Keratinocyte (primary cell): ENCODE results near the gene FGFR2. TPM values are rescaled to one million over a fixed set of nuclear protein-coding genes. Genes with fewer than 3 reads are reported as not detected.

Experiments
- DNase-seq: peaks from one replicate; pipeline ENCODE4 v3.0.0-alpha.2; 2011; ENCODE audit warnings: low read depth, missing footprints, low spot score
- FAIRE-seq: peaks from 2 replicates; lab custom pipeline; 2011; peaks lifted over from hg19 to GRCh38; lab: Jason Lieb, UNC
- H2AFZ ChIP-seq: 2 replicates; pipeline ENCODE4 v1.6.0; 2012; ENCODE audit warnings: low read length, control low read depth, inconsistent platforms; ENCODE audit not compliant: control insufficient read depth
- H3K27ac ChIP-seq: 2 replicates; pipeline ENCODE4 v1.5.1; 2011; ENCODE audit warnings: low read length; ENCODE audit not compliant: control insufficient read depth, insufficient read depth
- H3K27me3 ChIP-seq: 3 replicates; pipeline ENCODE4 v1.6.0; 2011; ENCODE audit warnings: low read length; ENCODE audit not compliant: control insufficient read depth, insufficient read depth; ENCODE audit errors: extremely low read depth
- H3K36me3 ChIP-seq, 2 experiments: 2 replicates in 1 of 2; 3 replicates in 1 of 2; pipeline ENCODE4 v1.5.1; 2011; ENCODE audit warnings: low read length in 2 of 2, mild to moderate bottlenecking in 1 of 2; ENCODE audit not compliant: control insufficient read depth in 2 of 2, insufficient read depth in 2 of 2; ENCODE audit errors: extremely low read depth in 1 of 2
- H3K4me1 ChIP-seq: 3 replicates; pipeline ENCODE4 v1.5.1; 2011; ENCODE audit warnings: low read length; ENCODE audit not compliant: control insufficient read depth, insufficient read depth; ENCODE audit errors: extremely low read depth
- H3K4me2 ChIP-seq: 3 replicates; pipeline ENCODE4 v1.6.0; 2011; ENCODE audit warnings: low read depth, low read length; ENCODE audit not compliant: control insufficient read depth, insufficient read depth; ENCODE audit errors: extremely low read depth
- H3K4me3 ChIP-seq, 3 experiments: fragments of 200-600 bp in 1 of 3; sonication (generic) in 1 of 3; 2 replicates in 2 of 3; 3 replicates in 1 of 3; pipeline ENCODE4 v1.5.1; 2011 to 2016; ENCODE audit warnings: low read length in 3 of 3, mild to moderate bottlenecking in 3 of 3, control low read depth in 2 of 3, inconsistent platforms in 1 of 3, low read depth in 1 of 3, mixed read lengths in 1 of 3, mixed run types in 1 of 3, moderate library complexity in 1 of 3; ENCODE audit not compliant: control insufficient read depth in 2 of 3, insufficient read depth in 2 of 3; ENCODE audit errors: extremely low read depth in 1 of 3
- H3K79me2 ChIP-seq: 2 replicates; pipeline ENCODE4 v1.6.0; 2012; ENCODE audit warnings: low read length; ENCODE audit not compliant: control insufficient read depth, insufficient read depth
- H3K9ac ChIP-seq: 3 replicates; pipeline ENCODE4 v1.6.0; 2011; ENCODE audit warnings: low read length; ENCODE audit not compliant: control insufficient read depth, insufficient read depth; ENCODE audit errors: extremely low read depth
- H3K9me1 ChIP-seq: 3 replicates; pipeline ENCODE4 v1.6.0; 2011; ENCODE audit warnings: low read length; ENCODE audit not compliant: control insufficient read depth, insufficient read depth; ENCODE audit errors: extremely low read depth
- H3K9me3 ChIP-seq: 2 replicates; pipeline ENCODE4 v1.5.1; 2012; ENCODE audit warnings: low read depth, low read length; ENCODE audit not compliant: control insufficient read depth
- H4K20me1 ChIP-seq: 3 replicates; pipeline ENCODE4 v1.6.0; 2011; ENCODE audit warnings: low read length; ENCODE audit not compliant: control insufficient read depth, insufficient read depth; ENCODE audit errors: extremely low read depth
- EZH2 ChIP-seq: IDR thresholded peaks from one replicate; pipeline ENCODE4 v1.6.1; 2012; ENCODE audit warnings: inconsistent platforms, mild to moderate bottlenecking, low read length, moderate library complexity
- dilution Hi-C: fragments of 300-500 bp; cut with MboI; formaldehyde crosslinking; loops from one replicate; pipeline ENCODE4 v1.7.0; 2020; ENCODE audit warnings: low sequenced_read_pairs; ENCODE audit not compliant: extremely low pct_ligation_motif_present
- polyA plus RNA-seq, 5 experiments: library from polyadenylated mRNA; depleted of rRNA in 3 of 5; stranded (reverse) in 3 of 5; stranded (forward) in 1 of 5; unstranded in 1 of 5; fragments of >200 nt; gene quantifications; 1 replicate in 1 of 5; 2 replicates in 3 of 5; 3 replicates in 1 of 5; pipeline versions ENCODE4 v1.2.1 to v1.2.3, GENCODE V29; 2011 to 2012; ENCODE audit warnings: missing spikeins in 2 of 5, low read depth in 1 of 5, low replicate concordance in 1 of 5
- TF ChIP-seq, protein P1 (sequence below), 3 experiments: IDR thresholded peaks in 1 of 3; conservative IDR thresholded peaks in 1 of 3; optimal IDR thresholded peaks in 1 of 3; 2 replicates in 2 of 3; 3 replicates in 1 of 3; pipeline versions ENCODE3 to v1.5.1; 2011; ENCODE audit warnings: low read length in 3 of 3, mild to moderate bottlenecking in 3 of 3, moderate library complexity in 2 of 3, control low read depth in 1 of 3, inconsistent platforms in 1 of 3; ENCODE audit not compliant: insufficient read depth in 2 of 3; ENCODE audit errors: extremely low read depth in 1 of 3

FGFR2 gene
- polyA plus RNA-seq, 1 donor (not counting 4 experiments of a cell fraction or from before 2014, with no cell fraction given): 20.6 TPM

- Histone ChIP-seq H3K4me3 (peak overlapping the region in 1 of 3 experiments; percentile 61), H3K79me2 (no peaks in the 10 kb centered on the region), H3K27me3 (no peaks in the 10 kb centered on the region), H3K9me3 (no peaks in the 10 kb centered on the region), H2AFZ (peak overlapping the region; percentile 60), H3K9me1 (no peaks in the 10 kb centered on the region), H3K4me1 (peaks cover 28% of the 10 kb centered on the region), H3K27ac (no peak overlapping the region), H4K20me1 (no peaks in the 10 kb centered on the region), H3K4me2 (peak overlapping the region; percentile 89), H3K36me3 (no peaks in the 10 kb centered on the region), H3K9ac (peak overlapping the region; percentile 52)
- DNase-seq (no peak), FAIRE-seq (no peak)
- dilution Hi-C loops: no loop called here
- no peak for TF ChIP-seq EZH2
- TF ChIP-seq, protein P1, sequence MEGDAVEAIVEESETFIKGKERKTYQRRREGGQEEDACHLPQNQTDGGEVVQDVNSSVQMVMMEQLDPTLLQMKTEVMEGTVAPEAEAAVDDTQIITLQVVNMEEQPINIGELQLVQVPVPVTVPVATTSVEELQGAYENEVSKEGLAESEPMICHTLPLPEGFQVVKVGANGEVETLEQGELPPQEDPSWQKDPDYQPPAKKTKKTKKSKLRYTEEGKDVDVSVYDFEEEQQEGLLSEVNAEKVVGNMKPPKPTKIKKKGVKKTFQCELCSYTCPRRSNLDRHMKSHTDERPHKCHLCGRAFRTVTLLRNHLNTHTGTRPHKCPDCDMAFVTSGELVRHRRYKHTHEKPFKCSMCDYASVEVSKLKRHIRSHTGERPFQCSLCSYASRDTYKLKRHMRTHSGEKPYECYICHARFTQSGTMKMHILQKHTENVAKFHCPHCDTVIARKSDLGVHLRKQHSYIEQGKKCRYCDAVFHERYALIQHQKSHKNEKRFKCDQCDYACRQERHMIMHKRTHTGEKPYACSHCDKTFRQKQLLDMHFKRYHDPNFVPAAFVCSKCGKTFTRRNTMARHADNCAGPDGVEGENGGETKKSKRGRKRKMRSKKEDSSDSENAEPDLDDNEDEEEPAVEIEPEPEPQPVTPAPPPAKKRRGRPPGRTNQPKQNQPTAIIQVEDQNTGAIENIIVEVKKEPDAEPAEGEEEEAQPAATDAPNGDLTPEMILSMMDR (optimal IDR thresholded peaks at IDR 0.05 in 1 of 3, IDR thresholded peaks at IDR 0.05 in 1 of 3, conservative IDR thresholded peaks at IDR 0.05 in 1 of 3; ENCODE audit: extremely low read depth in 1 of 3, insufficient read depth in 2 of 3, low read length in 3 of 3): peak; percentile 55 to 87 (median 78)
These were observed 10.4 kb upstream of the FGFR2 start for GRCh38 chr10:121608469-121609190.

DNA sequence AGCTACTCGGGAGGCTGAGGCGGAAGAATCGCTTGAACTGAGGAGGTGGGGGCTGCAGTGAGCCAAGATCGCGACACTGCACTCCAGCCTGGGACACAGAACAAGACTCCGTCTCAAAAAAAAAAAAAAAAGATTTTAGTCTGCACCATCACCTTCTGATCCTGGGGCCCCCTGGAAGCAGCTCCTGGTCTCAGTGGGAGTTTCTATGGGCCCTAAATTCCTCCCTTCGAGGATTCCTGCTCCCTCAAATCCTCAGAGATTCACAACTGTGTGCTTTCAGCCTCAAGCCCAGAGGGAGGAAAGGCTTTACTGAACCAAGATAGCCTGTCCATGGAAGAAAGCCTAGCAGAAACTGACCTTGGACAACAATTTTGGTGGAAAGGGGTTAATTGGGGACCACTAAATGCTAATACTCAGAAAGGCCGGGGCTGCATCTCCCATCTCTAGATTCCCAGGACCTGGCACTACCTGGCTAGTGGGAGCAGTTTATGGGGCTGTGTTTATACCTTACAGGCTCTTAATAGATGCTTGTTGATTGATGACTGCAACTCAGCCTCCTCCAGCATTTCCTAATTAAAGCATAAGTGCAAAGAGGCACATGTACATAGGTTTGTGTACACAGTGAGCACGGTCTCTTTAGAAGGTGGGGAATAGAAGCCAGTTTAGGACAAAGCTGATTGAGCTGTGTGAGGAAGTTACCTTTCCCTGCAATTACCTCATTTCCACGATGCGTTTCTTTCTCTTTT, 9.2 kb upstream of the FGFR2 start:
- H3K36me3 ChIP-seq: no peaks in the 10 kb centered on the region
- DNase-seq (no peak), FAIRE-seq (no peak)
- no peak overlapping the region for H2AFZ ChIP-seq
- dilution Hi-C loops: no loop called here
- TF ChIP-seq EZH2: no peak
- H3K9ac ChIP-seq: no peak overlapping the region
- H3K9me1 ChIP-seq: no peaks in the 10 kb centered on the region
- peaks cover 28% of the 10 kb centered on the region for H3K4me1 ChIP-seq
- no peak overlapping the region for H3K27ac ChIP-seq
- no peaks in the 10 kb centered on the region for H3K9me3 ChIP-seq
- no peaks in the 10 kb centered on the region for H3K27me3 ChIP-seq
- no peaks in the 10 kb centered on the region for H3K79me2 ChIP-seq
- no peak overlapping the region for H3K4me3 ChIP-seq
- no peak overlapping the region for H3K4me2 ChIP-seq
- H4K20me1 ChIP-seq: no peaks in the 10 kb centered on the region
